ENCODE measurements around the gene MAN2C1. TPM values are rescaled to one million over a fixed set of nuclear protein-coding genes. Genes with fewer than 3 reads are reported as not detected.

The MAN2C1 gene
- total and polyA plus RNA-seq, 9 of the 15 experiments (the other 6 are each of a cell fraction or from before 2014, with no cell fraction given) = 2.0 to 141 (median 39.9) TPM

DNA sequence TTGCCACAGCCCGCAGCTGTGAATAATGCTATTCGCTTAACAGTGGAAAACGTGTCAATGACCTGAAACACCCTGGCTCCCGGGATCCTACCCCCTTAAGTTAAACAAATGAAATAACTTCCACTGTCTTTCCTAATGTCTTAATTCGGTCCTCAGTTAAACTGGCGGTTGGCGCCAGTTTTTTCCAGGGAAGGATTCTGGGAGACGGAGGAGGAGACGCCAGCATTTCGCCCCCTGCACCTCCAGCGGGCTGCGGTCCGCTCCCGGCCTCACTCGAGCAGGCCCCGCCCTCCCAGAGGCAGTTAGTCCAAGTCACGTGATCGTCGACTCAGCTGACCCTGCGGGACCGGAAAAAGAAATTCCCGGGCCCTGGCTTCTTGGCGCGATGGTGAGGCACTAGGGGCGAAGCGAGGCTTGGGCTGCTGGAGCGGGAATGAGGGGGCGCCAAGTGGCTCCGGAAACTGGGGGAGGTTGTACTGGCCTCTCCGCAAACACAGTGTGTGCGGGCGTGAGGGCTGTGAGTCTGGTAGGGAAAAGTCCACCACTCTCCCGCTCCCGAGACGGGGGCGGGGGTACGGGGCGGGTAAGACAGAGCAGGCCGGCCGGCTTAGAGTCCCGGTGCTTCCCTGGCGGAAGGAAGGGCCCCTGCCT lies 32.6 kb downstream of the MAN2C1 start, which contains the start of gene COMMD4 (continued):
- TF ChIP-seq L3MBTL2 (IDR thresholded peaks at IDR 0.05) (peak; percentile 90), FOXK1 (CRISPR knock-in tag; IDR thresholded peaks at IDR 0.05; ENCODE audit: borderline replicate concordance) (no peak), NCOA2 (IDR thresholded peaks at IDR 0.05; ENCODE audit: partially characterized antibody in 2 of 2) (no peak), ZNF143 (CRISPR knock-in tag; IDR thresholded peaks at IDR 0.05) (peak; percentile 44; the same call in 1 of the 2 replicates), COPS2 (conservative IDR thresholded peaks at IDR 0.05) (no peak), HNRNPUL1 (IDR thresholded peaks at IDR 0.05; ENCODE audit: low read length) (no peak), ZNF699 (CRISPR knock-in tag; IDR thresholded peaks at IDR 0.05; ENCODE audit: insufficient replicate concordance) (no peak), ZFP36 (IDR thresholded peaks at IDR 0.05; ENCODE audit: low read depth, low read length, partially characterized antibody) (no peak), NR1H2 (CRISPR knock-in tag; IDR thresholded peaks at IDR 0.05) (no peak)
- TF ChIP-seq, protein P1, sequence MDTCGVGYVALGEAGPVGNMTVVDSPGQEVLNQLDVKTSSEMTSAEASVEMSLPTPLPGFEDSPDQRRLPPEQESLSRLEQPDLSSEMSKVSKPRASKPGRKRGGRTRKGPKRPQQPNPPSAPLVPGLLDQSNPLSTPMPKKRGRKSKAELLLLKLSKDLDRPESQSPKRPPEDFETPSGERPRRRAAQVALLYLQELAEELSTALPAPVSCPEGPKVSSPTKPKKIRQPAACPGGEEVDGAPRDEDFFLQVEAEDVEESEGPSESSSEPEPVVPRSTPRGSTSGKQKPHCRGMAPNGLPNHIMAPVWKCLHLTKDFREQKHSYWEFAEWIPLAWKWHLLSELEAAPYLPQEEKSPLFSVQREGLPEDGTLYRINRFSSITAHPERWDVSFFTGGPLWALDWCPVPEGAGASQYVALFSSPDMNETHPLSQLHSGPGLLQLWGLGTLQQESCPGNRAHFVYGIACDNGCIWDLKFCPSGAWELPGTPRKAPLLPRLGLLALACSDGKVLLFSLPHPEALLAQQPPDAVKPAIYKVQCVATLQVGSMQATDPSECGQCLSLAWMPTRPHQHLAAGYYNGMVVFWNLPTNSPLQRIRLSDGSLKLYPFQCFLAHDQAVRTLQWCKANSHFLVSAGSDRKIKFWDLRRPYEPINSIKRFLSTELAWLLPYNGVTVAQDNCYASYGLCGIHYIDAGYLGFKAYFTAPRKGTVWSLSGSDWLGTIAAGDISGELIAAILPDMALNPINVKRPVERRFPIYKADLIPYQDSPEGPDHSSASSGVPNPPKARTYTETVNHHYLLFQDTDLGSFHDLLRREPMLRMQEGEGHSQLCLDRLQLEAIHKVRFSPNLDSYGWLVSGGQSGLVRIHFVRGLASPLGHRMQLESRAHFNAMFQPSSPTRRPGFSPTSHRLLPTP (IDR thresholded peaks at IDR 0.05; ENCODE audit: borderline replicate concordance, extremely low read depth, insufficient read length) = no peak
- TF ChIP-seq, protein P2, sequence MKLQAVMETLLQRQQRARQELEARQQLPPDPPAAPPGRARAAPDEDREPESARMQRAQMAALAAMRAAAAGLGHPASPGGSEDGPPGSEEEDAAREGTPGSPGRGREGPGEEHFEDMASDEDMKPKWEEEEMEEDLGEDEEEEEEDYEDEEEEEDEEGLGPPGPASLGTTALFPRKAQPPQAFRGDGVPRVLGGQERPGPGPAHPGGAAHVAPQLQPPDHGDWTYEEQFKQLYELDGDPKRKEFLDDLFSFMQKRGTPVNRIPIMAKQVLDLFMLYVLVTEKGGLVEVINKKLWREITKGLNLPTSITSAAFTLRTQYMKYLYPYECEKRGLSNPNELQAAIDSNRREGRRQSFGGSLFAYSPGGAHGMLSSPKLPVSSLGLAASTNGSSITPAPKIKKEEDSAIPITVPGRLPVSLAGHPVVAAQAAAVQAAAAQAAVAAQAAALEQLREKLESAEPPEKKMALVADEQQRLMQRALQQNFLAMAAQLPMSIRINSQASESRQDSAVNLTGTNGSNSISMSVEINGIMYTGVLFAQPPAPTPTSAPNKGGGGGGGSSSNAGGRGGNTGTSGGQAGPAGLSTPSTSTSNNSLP (IDR thresholded peaks at IDR 0.05; ENCODE audit: borderline replicate concordance, low read depth, low read length) = no peak
- TF ChIP-seq, protein P3, sequence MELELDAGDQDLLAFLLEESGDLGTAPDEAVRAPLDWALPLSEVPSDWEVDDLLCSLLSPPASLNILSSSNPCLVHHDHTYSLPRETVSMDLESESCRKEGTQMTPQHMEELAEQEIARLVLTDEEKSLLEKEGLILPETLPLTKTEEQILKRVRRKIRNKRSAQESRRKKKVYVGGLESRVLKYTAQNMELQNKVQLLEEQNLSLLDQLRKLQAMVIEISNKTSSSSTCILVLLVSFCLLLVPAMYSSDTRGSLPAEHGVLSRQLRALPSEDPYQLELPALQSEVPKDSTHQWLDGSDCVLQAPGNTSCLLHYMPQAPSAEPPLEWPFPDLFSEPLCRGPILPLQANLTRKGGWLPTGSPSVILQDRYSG (tag; conservative IDR thresholded peaks at IDR 0.05; ENCODE audit: low read depth) = no peak
- TF ChIP-seq, protein P4, sequence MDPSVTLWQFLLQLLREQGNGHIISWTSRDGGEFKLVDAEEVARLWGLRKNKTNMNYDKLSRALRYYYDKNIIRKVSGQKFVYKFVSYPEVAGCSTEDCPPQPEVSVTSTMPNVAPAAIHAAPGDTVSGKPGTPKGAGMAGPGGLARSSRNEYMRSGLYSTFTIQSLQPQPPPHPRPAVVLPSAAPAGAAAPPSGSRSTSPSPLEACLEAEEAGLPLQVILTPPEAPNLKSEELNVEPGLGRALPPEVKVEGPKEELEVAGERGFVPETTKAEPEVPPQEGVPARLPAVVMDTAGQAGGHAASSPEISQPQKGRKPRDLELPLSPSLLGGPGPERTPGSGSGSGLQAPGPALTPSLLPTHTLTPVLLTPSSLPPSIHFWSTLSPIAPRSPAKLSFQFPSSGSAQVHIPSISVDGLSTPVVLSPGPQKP (CRISPR knock-in tag; IDR thresholded peaks at IDR 0.05) = no peak
- TF ChIP-seq, protein P5, sequence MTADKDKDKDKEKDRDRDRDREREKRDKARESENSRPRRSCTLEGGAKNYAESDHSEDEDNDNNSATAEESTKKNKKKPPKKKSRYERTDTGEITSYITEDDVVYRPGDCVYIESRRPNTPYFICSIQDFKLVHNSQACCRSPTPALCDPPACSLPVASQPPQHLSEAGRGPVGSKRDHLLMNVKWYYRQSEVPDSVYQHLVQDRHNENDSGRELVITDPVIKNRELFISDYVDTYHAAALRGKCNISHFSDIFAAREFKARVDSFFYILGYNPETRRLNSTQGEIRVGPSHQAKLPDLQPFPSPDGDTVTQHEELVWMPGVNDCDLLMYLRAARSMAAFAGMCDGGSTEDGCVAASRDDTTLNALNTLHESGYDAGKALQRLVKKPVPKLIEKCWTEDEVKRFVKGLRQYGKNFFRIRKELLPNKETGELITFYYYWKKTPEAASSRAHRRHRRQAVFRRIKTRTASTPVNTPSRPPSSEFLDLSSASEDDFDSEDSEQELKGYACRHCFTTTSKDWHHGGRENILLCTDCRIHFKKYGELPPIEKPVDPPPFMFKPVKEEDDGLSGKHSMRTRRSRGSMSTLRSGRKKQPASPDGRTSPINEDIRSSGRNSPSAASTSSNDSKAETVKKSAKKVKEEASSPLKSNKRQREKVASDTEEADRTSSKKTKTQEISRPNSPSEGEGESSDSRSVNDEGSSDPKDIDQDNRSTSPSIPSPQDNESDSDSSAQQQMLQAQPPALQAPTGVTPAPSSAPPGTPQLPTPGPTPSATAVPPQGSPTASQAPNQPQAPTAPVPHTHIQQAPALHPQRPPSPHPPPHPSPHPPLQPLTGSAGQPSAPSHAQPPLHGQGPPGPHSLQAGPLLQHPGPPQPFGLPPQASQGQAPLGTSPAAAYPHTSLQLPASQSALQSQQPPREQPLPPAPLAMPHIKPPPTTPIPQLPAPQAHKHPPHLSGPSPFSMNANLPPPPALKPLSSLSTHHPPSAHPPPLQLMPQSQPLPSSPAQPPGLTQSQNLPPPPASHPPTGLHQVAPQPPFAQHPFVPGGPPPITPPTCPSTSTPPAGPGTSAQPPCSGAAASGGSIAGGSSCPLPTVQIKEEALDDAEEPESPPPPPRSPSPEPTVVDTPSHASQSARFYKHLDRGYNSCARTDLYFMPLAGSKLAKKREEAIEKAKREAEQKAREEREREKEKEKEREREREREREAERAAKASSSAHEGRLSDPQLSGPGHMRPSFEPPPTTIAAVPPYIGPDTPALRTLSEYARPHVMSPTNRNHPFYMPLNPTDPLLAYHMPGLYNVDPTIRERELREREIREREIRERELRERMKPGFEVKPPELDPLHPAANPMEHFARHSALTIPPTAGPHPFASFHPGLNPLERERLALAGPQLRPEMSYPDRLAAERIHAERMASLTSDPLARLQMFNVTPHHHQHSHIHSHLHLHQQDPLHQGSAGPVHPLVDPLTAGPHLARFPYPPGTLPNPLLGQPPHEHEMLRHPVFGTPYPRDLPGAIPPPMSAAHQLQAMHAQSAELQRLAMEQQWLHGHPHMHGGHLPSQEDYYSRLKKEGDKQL (CRISPR knock-in tag; IDR thresholded peaks at IDR 0.05; ENCODE audit: borderline replicate concordance) = no peak
